Activated CD4-positive, alpha-beta T cell treated with anti-CD3 and anti-CD28 coated beads for 36 hours (primary cell): ENCODE results near the gene CREB3L4. TPM values are rescaled to one million over a fixed set of nuclear protein-coding genes. Genes with fewer than 3 reads are reported as not detected.

ENCODE experiments used
- ATAC-seq: fragments of 200-7000 bp; cut with Tn5 transposase; one replicate; pipeline ENCODE4 v1.10.0; 2021; ENCODE audit warnings: mild to moderate bottlenecking, moderate library complexity
- CTCF ChIA-PET: fragments of 350-600 bp; sonication (Branson Sonifier 250); formaldehyde crosslinking; loops from one replicate; lab custom pipeline; 2021; ENCODE audit warnings: antibody characterized with exemption; lab: Charles Lee
- POLR2A ChIA-PET: fragments of 350-600 bp; sonication (Branson Sonifier 250); formaldehyde crosslinking; loops from one replicate; lab custom pipeline; 2021; ENCODE audit warnings: antibody characterized with exemption, inconsistent platforms; lab: Charles Lee
- DNase-seq: peaks from one replicate; pipeline ENCODE4 v3.0.0-alpha.2; 2020
- H3K27ac Mint-ChIP-seq: one replicate; pipeline ENCODE4 v1.8.0; 2021; ENCODE audit warnings: mixed read lengths
- H3K27me3 Mint-ChIP-seq: one replicate; pipeline ENCODE4 v1.8.0; 2021; ENCODE audit warnings: mixed read lengths
- H3K36me3 Mint-ChIP-seq: one replicate; pipeline ENCODE4 v1.8.0; 2021; ENCODE audit warnings: low read depth, mixed read lengths
- H3K4me1 Mint-ChIP-seq: one replicate; pipeline ENCODE4 v1.8.0; 2021; ENCODE audit warnings: mixed read lengths
- H3K4me3 Mint-ChIP-seq: one replicate; pipeline ENCODE4 v1.8.0; 2021; ENCODE audit warnings: mild to moderate bottlenecking, moderate library complexity, mixed read lengths
- H3K9me3 Mint-ChIP-seq: one replicate; pipeline ENCODE4 v1.8.0; 2021; ENCODE audit warnings: low read depth, mixed read lengths
- intact Hi-C, 2 experiments: fragments of 100-400 bp; cut with DNase I in 1 of 2; cut with micrococcal nuclease in 1 of 2; formaldehyde crosslinking; loops; one replicate each; pipeline versions ENCODE4 v1.14.2 to v1.15.1; 2022 to 2024; cut with DNase I, micrococcal nuclease
- total RNA-seq, 2 experiments: library from RNA; stranded (reverse); gene quantifications; one replicate each; pipeline ENCODE4 v1.2.3, GENCODE V29; 2021

Gene CREB3L4
- total RNA-seq, 2 experiments from 2014 or later, result 8.5 to 9.1 TPM

GRCh38 chr1:153959454-153959853 lies 8.2 kb upstream of the CREB3L4 start:
- Mint-ChIP-seq H3K27ac (peak overlapping the region; percentile 95), H3K27me3 (no peaks in the 10 kb centered on the region), H3K9me3 (no peaks in the 10 kb centered on the region), H3K36me3 (peaks cover 18% of the 10 kb centered on the region), H3K4me1 (peaks cover 52% of the 10 kb centered on the region), H3K4me3 (no peak overlapping the region)
- CTCF ChIA-PET, result interaction anchor here (1.0 to 1.7 kb wide), 2 partner anchors 18 to 40 kb away, joined by 3 to 4 read pairs; partner anchors contain the start of gene JTB
- ATAC-seq (no peak), DNase-seq (no peak)
- intact Hi-C loops, result loop anchor here in 1 of 2 experiments (5.0 kb wide), 1 partner anchor 232 kb away; the partner anchor contains the start of gene INTS3
- POLR2A ChIA-PET, result interaction anchor here (0.8 to 2.9 kb wide), 3 partner anchors 15 to 31 kb away, joined by 3 to 12 read pairs (median 8); partner anchors contain the start of genes JTB and RPS27

- DNase-seq (no peak), ATAC-seq (no peak)
- Mint-ChIP-seq H3K4me1 (peaks cover 49% of the 10 kb centered on the region), H3K27ac (no peak overlapping the region), H3K36me3 (peaks cover 15% of the 10 kb centered on the region), H3K27me3 (no peaks in the 10 kb centered on the region), H3K9me3 (no peaks in the 10 kb centered on the region), H3K4me3 (no peak overlapping the region)
- intact Hi-C loops, result loop anchor here (5.0 to 10.0 kb wide), 3 partner anchors 385 to 425 kb away; partner anchors contain the start of genes S100A6 (in 2 of the 2) and S100A2 (in 1 of the 2)
- ChIA-PET POLR2A (interaction anchor here (2.9 kb wide), 1 partner anchor 30 kb away, joined by 12 read pairs; the partner anchor contains the start of gene RPS27), CTCF (interaction anchor here (0.5 to 1.0 kb wide), 2 partner anchors 41 to 229 kb away, joined by 3 read pairs; no protein-coding TSS in a partner anchor)
Measured at GRCh38 chr1:153960206-153960605, 7.5 kb upstream of the CREB3L4 start.

- peaks cover 17% of the 10 kb centered on the region for H3K36me3 Mint-ChIP-seq
- POLR2A ChIA-PET, result interaction anchor here (2.1 kb wide), 1 partner anchor 17 kb away, joined by 6 read pairs; no protein-coding TSS in a partner anchor
- no peak for ATAC-seq
Measured at GRCh38 chr1:153961421-153961820, 6.3 kb upstream of the CREB3L4 start.

GRCh38 chr1:153962088-153963029 lies 5.3 kb upstream of the CREB3L4 start:
- ChIA-PET POLR2A (interaction anchor here (1.1 to 2.5 kb wide), 8 partner anchors 9 to 40 kb away, joined by 4 to 17 read pairs (median 6); partner anchors contain the start of genes DENND4B, GATAD2B, JTB and RPS27), CTCF (interaction anchor here (0.7 to 3.2 kb wide), 8 partner anchors 13 to 1104 kb away, joined by 3 to 26 read pairs (median 6); partner anchors contain the start of genes DENND4B, JTB and RAB13)
- peak; percentile 51 for DNase-seq
- peaks cover 21% of the 10 kb centered on the region for H3K36me3 Mint-ChIP-seq
- H3K4me1 Mint-ChIP-seq, result peaks cover 42% of the 10 kb centered on the region
- H3K4me3 Mint-ChIP-seq, result peak overlapping the region; percentile 81
- intact Hi-C loops, result loop anchor here (1.0 to 10.0 kb wide), 7 partner anchors 15 to 428 kb away; partner anchors contain the start of genes S100A6 (in 2 of the 2), DENND4B (in 1 of the 2), JTB (in 1 of the 2) and S100A2 (in 1 of the 2)
- no peak for ATAC-seq
- no peaks in the 10 kb centered on the region for H3K27me3 Mint-ChIP-seq
- H3K27ac Mint-ChIP-seq, result peak overlapping the region; percentile 94
- H3K9me3 Mint-ChIP-seq, result no peaks in the 10 kb centered on the region

More at GRCh38 chr1:153961421-153961820, 6.3 kb upstream of the CREB3L4 start:
- intact Hi-C loops, result loop anchor here (5.0 to 10.0 kb wide), 3 partner anchors 387 to 427 kb away; partner anchors contain the start of genes S100A6 (in 2 of the 2) and S100A2 (in 1 of the 2)
- CTCF ChIA-PET, result interaction anchor here (0.7 kb wide), 1 partner anchor 23 kb away, joined by 3 read pairs; no protein-coding TSS in a partner anchor
- H3K9me3 Mint-ChIP-seq, result no peaks in the 10 kb centered on the region
- peak overlapping the region; percentile 94 for H3K27ac Mint-ChIP-seq
- H3K27me3 Mint-ChIP-seq, result no peaks in the 10 kb centered on the region
- H3K4me3 Mint-ChIP-seq, result peak overlapping the region; percentile 81
- no peak for DNase-seq
- H3K4me1 Mint-ChIP-seq, result peaks cover 49% of the 10 kb centered on the region

GRCh38 chr1:153963030-153963849 lies 4.5 kb upstream of the CREB3L4 start, which contains the start of gene SLC39A1:
Gene SLC39A1 (minus strand): TSS chr1:153963537. CDS start chr1:153962715, 822 bp downstream.
- intact Hi-C loops, result loop anchor here (1.0 to 10.0 kb wide), 7 partner anchors 14 to 428 kb away; partner anchors contain the start of genes S100A6 (in 2 of the 2), DENND4B (in 1 of the 2), JTB (in 1 of the 2) and S100A2 (in 1 of the 2)
- CTCF ChIA-PET, result interaction anchor here (0.7 to 3.2 kb wide), 6 partner anchors 12 to 446 kb away, joined by 3 to 26 read pairs (median 6); partner anchors contain the start of genes JTB and RAB13
- POLR2A ChIA-PET, result interaction anchor here (0.5 to 2.5 kb wide), 10 partner anchors 10 to 59 kb away, joined by 4 to 17 read pairs (median 6); partner anchors contain the start of genes DENND4B, GATAD2B, JTB and RPS27
- Mint-ChIP-seq H3K9me3 (no peaks in the 10 kb centered on the region), H3K4me3 (peak within 1 kb of the TSS; percentile 81), H3K27ac (peak within 1 kb of the TSS; percentile 94), H3K4me1 (peaks cover 48% of the 10 kb centered on the region), H3K36me3 (peaks cover 21% of the 10 kb centered on the region), H3K27me3 (no peaks in the 10 kb centered on the region)
- ATAC-seq, result peak; percentile 52
- peak; percentile 97 for DNase-seq

GRCh38 chr1:153963850-153964331 lies 3.8 kb upstream of the CREB3L4 start:
- ATAC-seq (no peak), DNase-seq (no peak)
- H3K9me3 Mint-ChIP-seq, result no peaks in the 10 kb centered on the region
- POLR2A ChIA-PET, result interaction anchor here (0.5 to 2.5 kb wide), 9 partner anchors 9 to 59 kb away, joined by 4 to 17 read pairs (median 6); partner anchors contain the start of genes DENND4B, GATAD2B, JTB and RPS27
- H3K27me3 Mint-ChIP-seq, result no peaks in the 10 kb centered on the region
- H3K4me1 Mint-ChIP-seq, result peaks cover 48% of the 10 kb centered on the region
- H3K27ac Mint-ChIP-seq, result peak overlapping the region; percentile 94
- CTCF ChIA-PET, result interaction anchor here (1.4 to 3.2 kb wide), 3 partner anchors 12 to 23 kb away, joined by 6 to 26 read pairs (median 12); partner anchors contain the start of genes JTB and RAB13
- intact Hi-C loops, result loop anchor here (1.0 to 10.0 kb wide), 7 partner anchors 13 to 429 kb away; partner anchors contain the start of genes S100A6 (in 2 of the 2), DENND4B (in 1 of the 2), JTB (in 1 of the 2) and S100A2 (in 1 of the 2)
- H3K4me3 Mint-ChIP-seq, result peak overlapping the region; percentile 81
- H3K36me3 Mint-ChIP-seq, result peaks cover 21% of the 10 kb centered on the region

GRCh38 chr1:153968000-153968363 lies 280 bp downstream of the CREB3L4 start:
- Mint-ChIP-seq H3K9me3 (no peaks in the 10 kb centered on the region), H3K4me3 (peak overlapping the region; percentile 96), H3K4me1 (peaks cover 39% of the 10 kb centered on the region), H3K27ac (peak overlapping the region; percentile 96), H3K27me3 (no peaks in the 10 kb centered on the region), H3K36me3 (peaks cover 16% of the 10 kb centered on the region)
- no peak for ATAC-seq
- ChIA-PET CTCF (interaction anchor here (0.6 to 4.0 kb wide), 7 partner anchors 9 to 383 kb away, joined by 3 to 36 read pairs (median 4); partner anchors contain the start of genes DENND4B, JTB and RAB13), POLR2A (interaction anchor here (0.7 to 3.3 kb wide), 7 partner anchors 9 to 240 kb away, joined by 3 to 49 read pairs (median 8); partner anchors contain the start of genes CRTC2, DENND4B, INTS3 and JTB)
- intact Hi-C loops, result loop anchor here (1.0 to 10.0 kb wide), 8 partner anchors 9 to 433 kb away; partner anchors contain the start of genes JTB (in 2 of the 2), RAB13 (in 2 of the 2), S100A6 (in 2 of the 2) and CRTC2 (in 1 of the 2)
- DNase-seq, result peak; percentile 43

GRCh38 chr1:153968408-153968807 lies 706 bp downstream of the CREB3L4 start:
- peaks cover 39% of the 10 kb centered on the region for H3K4me1 Mint-ChIP-seq
- DNase-seq (no peak), ATAC-seq (no peak)
- H3K27me3 Mint-ChIP-seq, result no peaks in the 10 kb centered on the region
- no peaks in the 10 kb centered on the region for H3K9me3 Mint-ChIP-seq
- peak overlapping the region; percentile 96 for H3K4me3 Mint-ChIP-seq
- intact Hi-C loops, result loop anchor here (10.0 kb wide), 2 partner anchors 394 to 434 kb away; partner anchors contain the start of gene S100A6 (in 2 of the 2)
- H3K27ac Mint-ChIP-seq, result no peak overlapping the region
- peaks cover 18% of the 10 kb centered on the region for H3K36me3 Mint-ChIP-seq
- ChIA-PET CTCF (interaction anchor here (0.6 to 4.0 kb wide), 6 partner anchors 9 to 383 kb away, joined by 3 to 36 read pairs (median 16); partner anchors contain the start of genes DENND4B, JTB and RAB13), POLR2A (interaction anchor here (3.3 kb wide), 1 partner anchor 9 kb away, joined by 49 read pairs; the partner anchor contains the start of gene JTB)

GRCh38 chr1:153968972-153969371 lies 1.3 kb downstream of the CREB3L4 start:
- no peak overlapping the region for H3K27ac Mint-ChIP-seq
- POLR2A ChIA-PET, result interaction anchor here (0.6 kb wide), 1 partner anchor 9 kb away, joined by 3 read pairs; the partner anchor contains the start of gene JTB
- no peak for DNase-seq
- no peak for ATAC-seq
- no peaks in the 10 kb centered on the region for H3K27me3 Mint-ChIP-seq
- peaks cover 15% of the 10 kb centered on the region for H3K36me3 Mint-ChIP-seq
- H3K4me3 Mint-ChIP-seq, result no peak overlapping the region
- CTCF ChIA-PET, result interaction anchor here (0.9 kb wide), 1 partner anchor 10 kb away, joined by 3 read pairs; no protein-coding TSS in a partner anchor
- intact Hi-C loops, result loop anchor here (10.0 kb wide), 2 partner anchors 394 to 434 kb away; partner anchors contain the start of gene S100A6 (in 2 of the 2)
- H3K4me1 Mint-ChIP-seq, result peaks cover 38% of the 10 kb centered on the region
- no peaks in the 10 kb centered on the region for H3K9me3 Mint-ChIP-seq
